NCI-H2196 (cell line): ENCODE measurements around the gene NDUFV3.
A peak's percentile ranks its signal among the peaks of the same experiment; 100 is the strongest.
"Not testable (repeated sequence)": the region's sequence is repeated elsewhere in the genome, so short reads cannot be mapped to it uniquely, and the experiment has no call there.

Experiments used
- DNase-seq: peaks from one replicate; lab custom pipeline; 2025; ENCODE audit not compliant: unreplicated experiment; lab: John Stamatoyannopoulos, UW

The NDUFV3 gene

DNA sequence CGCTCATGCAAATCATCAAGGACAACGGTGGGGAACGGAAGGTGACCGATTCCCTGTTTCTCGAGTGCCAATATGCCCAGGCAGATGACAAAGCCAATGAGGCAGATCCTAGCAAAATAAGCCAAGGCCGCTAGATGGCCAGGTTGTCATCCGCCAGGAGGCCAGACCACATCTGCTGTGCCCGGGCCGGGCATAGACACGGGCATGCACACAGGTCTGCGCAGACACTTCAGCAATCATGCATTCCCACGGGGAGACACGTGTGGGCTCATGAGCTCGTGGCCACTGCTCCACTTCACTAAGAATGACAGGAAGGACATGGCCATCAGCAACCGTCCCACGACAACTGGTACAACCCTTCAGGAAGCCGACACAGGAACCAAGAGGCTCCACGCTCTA is 37.2 kb upstream of the NDUFV3 start:
- DNase-seq = no peak

DNA sequence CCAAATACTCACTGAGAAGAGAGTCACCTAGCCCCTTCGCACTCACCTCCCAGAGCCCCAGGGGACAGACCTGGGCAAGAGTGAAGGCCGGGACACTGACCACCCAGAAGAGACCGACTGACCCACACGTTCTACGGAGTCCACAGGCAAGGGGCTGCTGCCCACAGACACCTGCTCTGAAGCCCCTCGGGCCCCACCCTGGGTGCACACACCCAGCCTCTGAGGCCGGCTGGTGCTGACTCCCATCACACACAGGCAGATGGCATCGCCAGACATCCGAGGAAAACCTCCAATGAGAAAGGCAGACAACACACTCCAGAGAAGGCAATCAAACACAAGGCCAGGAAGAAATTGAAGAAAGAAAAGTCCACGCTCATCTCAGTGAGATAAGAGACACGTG is 35.9 kb upstream of the NDUFV3 start:
- DNase-seq = no peak

DNA sequence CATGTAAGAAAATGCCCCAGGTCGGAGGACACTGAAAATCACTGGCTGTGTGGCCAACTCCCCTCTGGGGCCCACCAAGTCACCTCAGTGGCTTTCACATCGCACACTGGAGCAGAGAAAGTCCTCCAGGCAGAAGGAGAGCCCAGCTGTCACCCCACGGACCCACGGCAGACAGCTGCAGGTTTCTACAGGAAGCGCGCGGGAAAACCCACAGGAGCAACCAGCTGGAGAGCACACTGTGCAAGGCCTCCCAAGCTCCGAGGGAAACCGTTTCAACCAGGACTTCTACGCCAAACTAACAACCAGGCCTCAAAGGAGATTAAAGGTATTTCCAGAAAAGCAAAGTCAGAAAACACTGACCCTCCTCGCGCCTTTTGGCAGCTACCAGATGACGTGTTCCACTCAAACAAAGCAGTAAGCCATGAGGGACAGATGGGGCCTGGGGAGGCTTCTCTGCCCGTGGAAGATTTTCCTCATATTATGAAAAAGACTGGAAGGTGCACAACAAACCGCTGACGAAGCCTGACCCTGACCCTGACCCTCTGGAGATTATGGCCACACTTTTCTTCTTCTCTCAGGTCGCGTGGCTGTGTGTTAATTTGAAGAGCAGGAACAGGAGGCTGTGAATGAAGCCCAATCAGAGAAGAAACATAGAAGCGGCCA is 34.8 kb upstream of the NDUFV3 start:
- DNase-seq = no peak

DNA sequence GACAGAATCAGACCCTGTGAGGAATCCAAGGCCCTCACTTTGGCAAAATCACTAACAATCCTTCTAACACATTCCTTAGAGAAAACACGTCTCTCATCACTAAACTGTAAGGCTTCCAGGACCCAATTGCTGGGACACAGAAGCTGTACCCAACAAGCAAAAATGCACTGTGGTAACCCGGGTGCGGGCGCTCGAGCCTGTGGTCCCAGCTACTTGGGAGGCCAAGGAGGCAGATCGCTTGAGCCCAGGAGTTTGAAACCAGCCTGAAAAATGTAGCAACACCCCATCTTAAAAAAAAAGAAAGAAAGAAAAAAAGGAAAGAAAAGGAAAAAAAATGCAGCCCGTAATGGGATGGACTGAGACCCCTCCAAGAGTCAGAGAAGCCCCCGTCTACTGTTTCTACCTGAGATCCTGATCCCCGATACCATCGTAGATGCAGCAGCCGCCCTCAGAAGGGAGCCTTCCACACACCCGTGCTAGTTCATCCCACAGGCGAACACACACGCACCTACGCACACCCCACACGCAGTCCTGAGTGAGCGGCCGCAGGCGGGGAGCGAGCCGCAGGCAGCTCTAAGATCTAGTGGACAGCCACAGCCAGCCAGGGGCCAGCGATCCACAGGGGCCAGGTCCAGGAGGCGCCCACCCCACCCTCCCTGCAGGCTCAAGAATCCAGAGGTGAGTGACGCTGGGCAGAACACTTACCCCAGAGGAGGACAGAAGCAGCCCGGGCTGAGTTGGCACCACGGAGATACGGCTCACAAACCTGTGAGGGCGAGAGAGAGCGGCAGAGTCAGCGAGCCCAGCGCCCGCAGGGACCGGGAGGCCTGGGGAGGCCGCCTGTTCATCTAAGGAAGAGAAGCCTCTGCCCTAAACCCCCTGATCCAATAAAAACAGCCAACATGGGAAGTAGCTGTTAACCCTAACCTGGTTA is 33.9 kb upstream of the NDUFV3 start:
- DNase-seq = no peak

DNA sequence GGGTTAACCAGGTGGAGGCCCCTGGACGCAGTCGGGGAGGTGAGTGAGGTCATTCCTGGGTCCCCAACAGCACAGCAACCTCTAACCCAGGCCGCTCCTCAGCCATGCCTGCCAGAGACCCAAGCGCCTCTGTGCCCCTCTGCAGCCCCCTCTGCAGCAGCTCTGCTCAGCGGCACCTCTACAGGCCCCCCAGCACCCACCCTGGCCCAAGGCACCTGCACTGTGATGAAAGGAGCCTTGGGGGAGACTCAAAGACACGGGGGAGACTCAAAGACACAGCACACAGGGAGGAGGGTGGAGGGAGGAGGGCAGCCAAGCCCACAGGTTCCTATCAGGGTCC is 33.2 kb upstream of the NDUFV3 start:
- DNase-seq = no peak

DNA sequence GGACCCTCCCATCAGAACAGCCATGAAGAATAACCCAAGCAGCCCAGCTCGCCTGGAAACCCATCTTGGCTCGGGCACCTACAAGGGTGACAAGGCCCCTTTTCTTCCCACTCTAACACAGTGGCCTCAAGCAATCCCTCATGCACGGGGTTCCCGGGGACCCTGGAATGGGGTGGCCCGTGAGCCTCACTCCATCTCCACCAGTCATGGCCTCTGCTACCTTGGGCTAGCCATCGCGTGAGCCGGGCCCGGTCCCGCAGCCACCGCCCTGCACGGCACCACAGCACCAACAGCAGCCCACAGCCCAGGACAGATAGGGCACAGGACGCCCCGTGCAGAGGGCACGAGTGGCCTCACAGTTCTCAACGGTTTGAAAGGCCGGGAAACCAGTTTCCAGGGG is 32.8 kb upstream of the NDUFV3 start:
- DNase-seq = no peak

DNA sequence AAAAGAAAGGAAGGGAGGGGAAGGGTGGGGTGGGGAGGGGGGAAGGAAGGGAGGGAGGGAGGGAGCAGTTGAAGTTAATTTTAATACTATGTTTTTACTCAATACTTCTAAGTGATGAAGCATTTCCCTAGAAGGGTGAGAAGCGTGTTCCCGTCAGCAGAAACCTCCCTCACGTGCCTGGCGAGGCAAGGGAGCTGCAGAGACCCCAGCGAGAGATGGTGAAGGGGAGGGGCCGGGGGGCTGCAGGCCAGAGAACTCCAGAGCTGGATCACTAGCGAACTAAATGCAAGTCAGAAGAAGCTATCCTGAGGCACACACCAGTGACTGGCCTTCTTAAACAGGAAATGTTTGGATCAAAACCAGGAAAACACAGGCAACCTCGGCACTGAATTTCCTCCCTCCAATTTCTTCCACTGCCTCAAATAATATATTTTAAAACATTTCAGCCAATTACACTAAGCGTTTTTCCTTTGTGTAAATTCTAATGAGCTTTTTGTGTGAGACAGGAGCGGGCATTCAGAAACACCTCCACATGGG is 31.7 kb upstream of the NDUFV3 start:
- DNase-seq = no peak

DNA sequence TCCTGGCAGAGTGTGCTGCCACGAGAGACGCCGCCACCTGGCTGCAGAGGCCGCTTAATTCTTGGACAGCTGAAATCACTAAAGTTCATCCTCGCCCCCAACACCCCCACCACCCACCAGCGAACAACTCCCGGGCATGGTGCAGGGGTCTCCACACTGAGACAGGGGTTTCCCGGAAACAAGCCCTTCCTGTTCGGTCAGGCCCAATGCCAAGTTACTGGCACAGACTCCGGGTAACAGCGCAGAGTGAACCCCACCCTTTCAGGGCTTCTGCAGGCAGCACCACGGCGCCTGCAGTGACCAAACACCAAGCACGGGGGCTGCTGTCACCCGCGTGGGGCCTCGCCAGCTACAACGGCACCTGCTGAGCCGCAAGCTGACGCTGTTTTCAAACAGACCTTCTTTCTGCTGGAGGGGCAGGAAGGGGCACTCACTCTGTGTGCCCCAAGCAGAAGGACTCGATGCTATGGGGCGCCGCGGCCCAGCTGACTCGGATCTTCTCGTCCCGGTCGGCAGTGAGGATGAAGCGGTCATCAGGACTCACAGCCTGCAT is 31.2 kb upstream of the NDUFV3 start:
- no peak for DNase-seq

DNA sequence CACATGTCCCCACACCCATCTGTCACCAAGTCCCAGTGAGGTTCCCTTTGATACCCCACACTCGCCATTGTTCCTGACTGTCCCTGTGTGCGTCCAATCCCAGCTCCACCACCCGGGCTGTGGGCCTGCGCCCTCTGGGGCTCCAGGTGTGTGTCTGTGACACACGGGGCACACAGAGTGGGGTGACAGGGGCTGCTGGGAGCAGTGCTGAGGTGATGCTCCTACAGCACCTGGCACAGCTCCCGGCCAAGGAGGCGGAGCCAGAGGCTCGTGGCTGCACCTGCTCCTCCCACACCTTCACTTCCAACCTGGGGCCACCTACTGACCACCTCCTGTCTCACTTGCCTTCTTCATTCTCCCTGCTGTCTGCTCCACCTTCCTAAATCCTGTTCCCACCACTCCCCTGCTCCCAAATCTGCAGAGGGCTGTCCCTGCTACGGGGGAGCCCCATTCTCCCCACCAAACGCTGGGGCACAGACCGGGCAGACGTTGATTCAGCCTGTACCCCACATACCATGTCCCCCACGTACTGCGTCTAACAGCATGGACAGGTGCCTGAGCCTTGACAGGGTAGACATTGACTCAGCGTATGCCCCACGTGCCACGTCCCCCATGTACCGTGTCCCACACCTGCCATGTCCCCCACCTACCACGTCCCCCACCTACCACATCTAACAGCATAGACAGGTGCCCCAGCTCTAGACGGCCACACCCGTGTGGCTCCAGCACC is 30.2 kb upstream of the NDUFV3 start:
- DNase-seq = peak; percentile 71

DNA sequence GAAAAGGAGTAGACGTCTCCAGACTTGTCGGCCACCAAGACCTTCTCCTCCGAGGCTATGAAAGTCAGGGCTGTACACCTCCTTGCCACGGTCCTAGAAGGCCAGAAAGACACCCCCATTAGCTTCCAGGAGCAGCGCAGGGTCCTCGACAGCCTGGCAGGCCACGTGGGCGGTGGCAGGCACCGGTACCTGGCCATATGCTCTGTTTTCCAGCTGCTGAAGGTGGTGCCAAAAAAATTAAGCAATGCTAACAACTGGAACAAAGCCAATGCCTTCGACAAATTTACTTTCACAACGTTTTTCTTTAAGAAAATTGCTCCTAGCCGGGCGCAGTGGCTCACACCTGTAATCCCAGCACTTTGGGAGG is 29.6 kb upstream of the NDUFV3 start:
- DNase-seq = no peak

DNA sequence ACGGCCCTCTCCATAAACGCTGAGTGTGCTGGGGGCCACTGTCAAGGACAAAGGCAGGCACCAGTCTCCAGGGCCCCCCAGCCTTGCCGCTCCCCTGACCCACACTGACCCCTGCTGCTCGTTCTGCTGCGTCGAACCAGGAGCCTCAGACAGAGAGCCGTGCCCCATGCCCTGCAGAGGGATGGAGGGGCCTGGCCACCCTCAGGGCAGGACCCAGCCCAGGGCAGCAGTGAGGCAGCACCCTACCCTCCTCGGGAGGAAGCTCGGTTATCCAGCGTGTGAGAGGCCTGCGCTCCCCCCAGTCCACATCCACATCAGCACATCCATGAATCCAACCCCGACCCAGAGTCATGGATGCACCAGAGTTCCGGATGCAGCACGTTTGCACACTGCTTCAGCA is 28.8 kb upstream of the NDUFV3 start:
- no peak for DNase-seq

DNA sequence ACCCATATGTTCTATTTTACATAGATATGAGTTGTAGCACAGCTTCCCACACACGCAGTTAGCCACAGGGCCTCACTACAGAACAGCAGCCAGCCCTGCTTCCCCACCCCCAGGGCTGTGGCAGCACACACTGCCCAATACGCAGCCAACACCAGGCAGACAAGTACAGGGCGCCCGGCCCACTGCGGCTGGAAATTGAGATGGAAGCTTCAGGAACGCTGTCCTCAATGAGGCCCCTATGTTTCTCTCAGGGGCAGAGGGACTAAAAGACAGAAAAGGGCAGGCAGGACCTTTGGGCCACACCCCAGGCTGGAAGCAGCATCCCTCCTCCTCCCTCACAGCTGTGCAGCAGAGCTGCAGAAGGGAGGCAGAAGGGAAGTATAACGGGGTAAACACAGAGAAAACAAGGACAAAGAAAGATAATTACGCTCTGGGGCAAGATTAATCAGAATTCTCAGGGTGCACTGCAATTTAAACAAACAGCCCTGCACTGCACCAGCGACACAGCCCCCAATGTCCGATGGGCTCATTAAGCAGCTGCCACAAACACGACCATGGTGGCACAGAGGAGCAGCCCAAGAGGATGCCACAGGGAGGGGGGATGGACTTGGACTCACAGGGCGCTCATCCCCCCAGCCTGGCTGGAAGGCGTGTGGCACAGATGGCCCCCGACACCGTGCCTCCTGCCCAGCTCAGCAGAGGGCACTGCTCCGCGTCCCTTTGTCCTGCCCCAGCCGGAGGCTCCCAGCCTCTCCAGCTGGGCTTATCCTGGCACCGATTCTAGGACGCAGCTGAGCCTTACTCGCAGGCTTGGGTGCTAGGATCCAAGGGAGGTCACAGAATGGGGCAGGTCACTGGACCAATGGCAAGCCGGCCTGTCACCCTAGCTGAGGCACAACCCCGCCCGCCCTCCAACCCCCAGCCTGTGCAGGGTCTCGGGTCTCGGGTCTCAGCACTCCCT is 28.0 kb upstream of the NDUFV3 start:
- DNase-seq = peak; percentile 72

DNA sequence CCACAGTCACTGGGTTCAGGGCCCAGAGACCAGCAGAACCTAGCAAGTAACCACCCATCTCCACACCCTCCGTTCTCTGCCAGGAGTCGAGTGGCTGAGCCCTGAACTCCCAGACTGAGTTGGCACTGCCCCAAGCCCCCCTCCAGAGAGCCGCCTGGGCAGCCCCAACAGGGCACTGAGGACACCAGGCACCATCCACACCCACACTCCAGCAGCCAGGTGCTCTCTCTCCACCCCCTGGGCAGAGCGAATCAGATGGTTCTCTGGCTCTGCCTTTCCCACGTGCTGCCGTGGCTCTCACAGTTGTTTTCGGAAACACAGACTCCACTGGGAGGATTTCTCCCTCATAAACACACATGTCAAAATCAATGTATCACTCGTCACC is 27.3 kb upstream of the NDUFV3 start:
- peak; percentile 85 for DNase-seq

DNA sequence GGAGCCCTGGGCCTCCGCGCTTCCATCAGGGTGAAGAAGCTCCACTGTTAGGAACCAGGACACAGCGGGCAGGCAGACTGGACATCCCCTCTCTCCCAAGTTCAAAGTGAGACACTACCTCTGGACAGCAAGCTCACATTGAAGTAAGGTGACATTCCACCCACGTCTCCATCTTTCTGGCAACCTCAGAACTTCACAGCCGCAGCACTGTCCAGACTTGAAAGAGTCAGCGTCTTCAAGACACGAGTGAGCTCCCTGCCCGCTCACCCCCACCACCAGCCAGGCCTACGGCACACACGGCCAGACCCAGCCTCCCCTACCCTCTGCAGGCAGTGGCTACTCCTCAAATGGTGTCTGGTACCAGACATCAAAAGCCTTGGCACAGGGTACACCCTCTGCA is 24.9 kb upstream of the NDUFV3 start:
- no peak for DNase-seq

DNA sequence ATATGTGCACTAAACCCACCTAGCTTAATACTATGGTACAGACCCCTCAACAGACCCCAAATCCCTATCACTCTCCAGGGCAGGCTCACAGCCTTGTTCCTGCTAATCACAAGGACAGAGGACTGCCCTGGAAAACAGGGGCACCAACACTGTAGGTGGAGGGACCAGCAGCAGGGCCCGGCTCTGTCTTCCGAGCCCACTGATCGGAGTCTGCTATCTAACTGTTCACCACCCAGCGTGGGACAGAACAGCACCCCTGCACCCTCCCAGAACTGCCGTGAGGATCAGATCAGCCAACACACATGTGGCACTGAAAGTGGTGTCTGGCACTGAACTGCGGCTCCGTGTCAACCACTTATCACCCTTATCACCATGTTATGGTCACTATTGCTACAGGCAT is 20.0 kb upstream of the NDUFV3 start:
- no peak for DNase-seq

DNA sequence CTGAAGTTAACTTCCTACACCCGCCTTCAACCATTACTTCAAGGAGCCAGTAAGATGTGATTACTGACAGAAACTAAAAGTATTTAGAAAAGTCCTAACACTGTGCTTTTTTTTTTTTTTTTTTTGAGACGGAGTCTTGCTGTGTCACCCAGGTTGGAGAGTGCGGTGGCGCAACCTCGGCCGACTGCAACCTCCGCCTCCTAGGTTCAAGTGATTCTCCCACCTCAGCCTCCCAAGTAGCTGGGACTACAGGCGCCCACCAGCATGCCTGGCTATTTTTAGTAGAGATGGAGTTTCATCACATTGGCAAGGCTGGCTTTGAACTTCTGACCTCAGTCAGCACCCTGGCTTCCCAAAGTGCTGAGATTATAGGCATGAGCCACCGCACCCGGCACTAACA is 17.3 kb upstream of the NDUFV3 start:
- DNase-seq = not testable (repeated sequence)

DNA sequence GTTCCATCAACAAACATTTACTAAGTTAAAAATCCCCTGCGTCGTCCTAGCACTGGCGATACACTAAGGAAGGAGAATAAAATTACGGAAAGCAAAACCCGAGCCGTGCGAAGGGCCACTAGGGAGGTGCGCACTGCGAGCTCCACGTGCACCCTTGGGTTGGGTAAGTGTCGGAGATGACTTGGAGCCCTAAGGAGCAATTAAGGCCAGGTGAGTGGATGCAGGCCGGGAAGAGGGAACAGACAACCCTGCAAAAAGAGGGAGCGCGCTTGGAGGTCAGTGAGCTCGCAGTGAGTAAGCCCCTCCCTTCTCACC is 14.5 kb upstream of the NDUFV3 start:
- DNase-seq = no peak

DNA sequence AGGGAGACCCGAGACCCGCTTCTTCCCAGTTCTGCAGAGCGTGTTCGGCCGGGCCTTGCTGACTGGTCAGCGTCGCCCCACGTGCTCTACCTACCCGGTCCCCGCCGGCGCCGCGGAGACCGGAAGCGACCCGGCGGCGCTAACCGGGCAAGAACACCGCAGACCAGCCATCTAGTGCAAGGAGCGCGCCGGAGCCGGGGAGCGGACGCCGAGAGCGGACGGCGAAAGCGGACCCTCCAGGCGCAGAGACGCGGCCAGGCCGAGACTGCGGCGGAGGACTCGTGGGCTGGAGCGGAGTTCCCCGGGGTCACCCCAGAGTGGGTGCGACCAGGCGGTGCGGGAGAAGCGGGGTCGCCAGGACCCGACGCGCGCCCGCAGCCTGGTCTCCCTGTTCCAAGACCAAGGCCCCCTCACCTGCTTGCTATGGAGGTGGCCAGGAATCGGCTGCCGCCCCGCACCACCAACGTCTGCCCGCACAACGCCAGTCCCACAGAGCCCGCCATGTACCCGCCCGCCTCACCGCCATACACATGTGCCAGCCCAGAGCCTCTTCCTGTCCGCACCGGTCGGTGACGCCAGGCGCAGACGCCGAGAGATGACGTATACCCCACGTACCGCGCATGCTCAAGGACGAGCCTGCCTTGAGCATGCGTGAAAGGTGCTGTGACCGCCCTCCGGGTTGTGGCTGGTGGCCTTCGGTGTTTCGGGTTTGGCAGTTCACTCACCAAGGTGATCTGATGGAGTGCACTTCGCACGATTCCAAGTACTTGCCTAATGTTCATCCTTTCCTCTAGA is 13.9 kb upstream of the NDUFV3 start, which contains the start of gene WDR4:
WDR4 (minus strand) TSS at position 547 of the 795 bp plus-strand sequence; CDS start at position 503, 44 bp downstream.
- peak; percentile 97 for DNase-seq

DNA sequence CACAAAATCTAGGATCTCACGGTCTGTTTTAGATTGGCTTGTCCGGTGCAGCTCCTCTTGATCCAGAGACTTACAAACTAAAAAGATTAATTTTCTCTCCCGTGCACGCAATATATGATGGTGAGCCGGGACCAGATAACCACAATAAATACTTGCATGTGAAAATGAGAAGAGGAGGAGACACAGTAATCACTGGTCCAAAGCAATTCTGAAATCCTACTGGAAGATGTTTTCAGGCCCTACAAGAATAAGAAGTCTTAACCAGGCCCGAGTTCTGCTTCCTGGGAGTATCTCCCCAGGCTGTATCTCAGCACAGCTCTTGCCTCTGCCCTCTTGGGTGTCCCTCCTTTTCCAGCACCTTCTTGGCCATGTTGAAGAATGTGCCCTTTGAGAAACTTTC is 12.8 kb upstream of the NDUFV3 start:
- no peak for DNase-seq

DNA sequence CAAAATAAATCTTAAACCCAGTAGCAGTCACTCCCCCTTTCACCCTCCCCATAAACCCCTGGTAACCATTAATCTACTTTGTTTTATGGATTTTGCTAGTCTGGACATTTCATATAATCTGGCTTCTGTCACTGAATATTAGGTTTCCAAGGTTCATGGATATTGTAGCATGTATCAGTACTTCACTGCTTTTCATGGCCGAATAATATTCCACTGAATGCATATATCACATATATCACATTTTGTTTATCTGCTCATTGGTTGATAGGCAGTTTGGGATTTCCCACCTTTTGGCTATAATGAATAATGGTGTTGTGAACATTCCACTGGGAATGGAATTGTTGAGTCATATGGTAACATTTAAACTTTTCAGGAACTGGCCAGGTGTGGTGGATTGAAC is 9.2 kb upstream of the NDUFV3 start:
- no peak for DNase-seq
